H1 (cell line): ENCODE data around the gene CDH16. TPM values are rescaled to one million over a fixed set of nuclear protein-coding genes. Genes with fewer than 3 reads are reported as not detected.

Source experiments
- ASH2L ChIP-seq: fragments of 200-600, 300-600 bp; sonication (generic); IDR thresholded peaks from one replicate; pipeline ENCODE4 v1.7.1; 2017; ENCODE audit warnings: low read length
- BCL11A ChIP-seq, 2 experiments: IDR thresholded peaks; one replicate each; pipeline ENCODE4 v1.6.1; 2011; ENCODE audit warnings: low read depth in 2 of 2, low read length in 2 of 2, mild to moderate bottlenecking in 2 of 2
- CHD2 ChIP-seq: IDR thresholded peaks from 2 replicates; pipeline ENCODE4 v1.6.1; 2012; ENCODE audit warnings: low read length, improper control_type of control experiment
- CREB1 ChIP-seq: IDR thresholded peaks from 2 replicates; pipeline ENCODE4 v1.6.1; 2012; ENCODE audit warnings: inconsistent platforms
- EGR1 ChIP-seq: IDR thresholded peaks from 2 replicates; pipeline ENCODE4 v1.6.1; 2011; ENCODE audit warnings: low read depth, low read length, borderline replicate concordance
- KDM4A ChIP-seq: IDR thresholded peaks from one replicate; pipeline ENCODE4 v1.7.1; 2012; ENCODE audit warnings: low read depth, mild to moderate bottlenecking, moderate library complexity, low read length, inconsistent platforms; ENCODE audit not compliant: severe bottlenecking
- PHF8 ChIP-seq: fragments of 200-600 bp; sonication (generic); conservative IDR thresholded peaks from 2 replicates; pipeline ENCODE4 v1.7.1; 2012; ENCODE audit warnings: low read depth, mild to moderate bottlenecking, inconsistent platforms, low read length, moderate library complexity
- POLR2A ChIP-seq, 2 experiments: IDR thresholded peaks; 1 replicate in 1 of 2; 2 replicates in 1 of 2; pipeline ENCODE4 v1.6.1; 2011; ENCODE audit warnings: low read depth in 2 of 2, low read length in 2 of 2, mild to moderate bottlenecking in 2 of 2; ENCODE audit errors: control extremely low read depth in 1 of 2
- SIN3A ChIP-seq, 2 experiments: IDR thresholded peaks in 1 of 2; conservative IDR thresholded peaks in 1 of 2; 2 replicates each; pipeline ENCODE4 v1.6.1; 2011 to 2012; ENCODE audit warnings: low read length in 2 of 2, improper control_type of control experiment in 1 of 2, low read depth in 1 of 2, mild to moderate bottlenecking in 1 of 2
- SIX5 ChIP-seq: IDR thresholded peaks from 2 replicates; pipeline ENCODE4 v1.6.1; 2011; ENCODE audit warnings: mild to moderate bottlenecking, low read depth, low read length
- SP1 ChIP-seq: IDR thresholded peaks from 2 replicates; pipeline ENCODE4 v1.6.1; 2011; ENCODE audit warnings: low read depth, low read length
- SP4 ChIP-seq: IDR thresholded peaks from 2 replicates; pipeline ENCODE4 v1.6.1; 2012; ENCODE audit warnings: low read length, inconsistent platforms
- TAF1 ChIP-seq: IDR thresholded peaks from 2 replicates; pipeline ENCODE4 v1.6.1; 2011; ENCODE audit warnings: mild to moderate bottlenecking, low read depth, low read length
- TBP ChIP-seq: IDR thresholded peaks from 2 replicates; pipeline ENCODE4 v1.6.1; 2011; ENCODE audit warnings: low read depth, low read length, improper control_type of control experiment
- TEAD4 ChIP-seq: IDR thresholded peaks from 2 replicates; pipeline ENCODE4 v1.6.1; 2012; ENCODE audit warnings: low read depth, low read length, inconsistent platforms, mixed read lengths
- YY1 ChIP-seq: IDR thresholded peaks from 2 replicates; pipeline ENCODE4 v1.6.1; 2011; ENCODE audit warnings: low read depth, mild to moderate bottlenecking, low read length
- polyA plus RNA-seq, 7 experiments: library from polyadenylated mRNA; depleted of rRNA in 3 of 7; stranded (reverse) in 5 of 7; unstranded in 2 of 7; fragments of >200 nt in 5 of 7; fragments of 200-250 nt in 2 of 7; gene quantifications; 1 replicate in 5 of 7; 2 replicates in 1 of 7; 4 replicates in 1 of 7; pipeline versions ENCODE4 v1.2.1 to v1.2.3, GENCODE V29; 2011 to 2013; ENCODE audit warnings: missing spikeins in 2 of 7, mixed read lengths in 2 of 7
- total RNA-seq: library from RNA; stranded (reverse); fragmentation: NEBNext Ultra II Directional; extraction: Animal tissue kit (Norgen Biotek cat#: 25700); gene quantifications from 2 replicates; pipeline ENCODE4 v1.2.1, GENCODE V29; 2021

CDH16 gene
- total and polyA plus RNA-seq, 2 of the 8 experiments (the other 6 are each of a cell fraction or from before 2014, with no cell fraction given) = not detected

- no peak for TF ChIP-seq TEAD4
- peak in 1 of 2 experiments; percentile 51; a peak in 2 of 3 replicates for TF ChIP-seq POLR2A (IDR thresholded peaks at IDR 0.05; ENCODE audit: control extremely low read depth in 1 of 2, low read depth in 2 of 2, low read length in 2 of 2)
- peak; percentile 43; the same call in 1 of the 2 replicates for TF ChIP-seq TBP
- TF ChIP-seq SIX5 = no peak
- no peak for TF ChIP-seq BCL11A (IDR thresholded peaks at IDR 0.05; ENCODE audit: low read depth in 2 of 2, low read length in 2 of 2)
- 0 out of 2 replicates have a peak, but pooled peaks have one; percentile 10 for TF ChIP-seq EGR1
- TF ChIP-seq YY1 = no peak
- peak; percentile 85 for TF ChIP-seq PHF8
- TF ChIP-seq ASH2L = peak; percentile 82
- TF ChIP-seq SP1 = 0 out of 2 replicates have a peak, but pooled peaks have one; percentile 19
- peak; percentile 87 for TF ChIP-seq KDM4A
- TF ChIP-seq SP4 = 0 out of 2 replicates have a peak, but pooled peaks have one; percentile 47
- TF ChIP-seq TAF1 = peak; percentile 54; the same call in 1 of the 2 replicates
- peak; percentile 56; the same call in 1 of the 2 replicates for TF ChIP-seq CHD2
- peak in 1 of 2 experiments; percentile 79; a peak in 1 of 4 replicates for TF ChIP-seq SIN3A (conservative IDR thresholded peaks at IDR 0.05 in 1 of 2, IDR thresholded peaks at IDR 0.05 in 1 of 2; ENCODE audit: low read depth in 1 of 2, low read length in 2 of 2)
- peak; percentile 57; the same call in 1 of the 2 replicates for TF ChIP-seq CREB1
Measured at GRCh38 chr16:66934138-66934838, 15.6 kb upstream of the CDH16 start, which contains the start of gene CIAO2B (continued).
